ENCODE data around the gene PTPRQ. TPM values are rescaled to one million over a fixed set of nuclear protein-coding genes. Genes with fewer than 3 reads are reported as not detected.

Gene PTPRQ
- total RNA-seq, 1 donor from 2014 or later = 0.35 TPM

DNA sequence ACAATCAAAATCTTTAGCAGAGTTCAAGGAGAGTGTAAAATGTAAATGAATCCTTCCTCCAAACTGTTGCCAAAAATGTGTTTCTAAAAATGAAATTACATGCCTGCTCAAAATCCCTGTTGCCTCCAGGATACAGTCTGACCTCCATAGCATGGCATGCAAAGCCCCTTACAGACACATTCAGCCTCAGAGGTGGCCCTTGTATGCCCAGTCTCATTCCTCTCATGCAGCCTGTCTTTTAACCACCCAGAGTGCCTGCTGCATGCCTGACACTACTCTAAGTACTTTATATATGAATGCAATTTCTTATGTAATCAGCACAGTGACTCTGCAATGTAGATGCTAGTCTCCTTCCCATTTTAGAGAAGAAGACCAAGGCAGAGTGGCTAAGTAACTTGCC is 24.4 kb upstream of the PTPRQ start:
- Mint-ChIP-seq H3K27ac (ENCODE audit: unreplicated experiment) (peak overlapping the region; percentile 74), H3K9me3 (ENCODE audit: unreplicated experiment) (no peaks in the 10 kb centered on the region), H3K4me3 (ENCODE audit: unreplicated experiment) (no peak overlapping the region), H3K36me3 (ENCODE audit: unreplicated experiment) (no peaks in the 10 kb centered on the region), H3K27me3 (ENCODE audit: unreplicated experiment) (no peaks in the 10 kb centered on the region), H3K4me1 (ENCODE audit: unreplicated experiment) (peaks cover 39% of the 10 kb centered on the region)
- TF ChIP-seq CTCF (IDR thresholded peaks at IDR 0.05) = no peak
- DNase-seq (ENCODE audit: extremely low spot score, unreplicated experiment) = no peak

- Mint-ChIP-seq H3K27me3 (ENCODE audit: unreplicated experiment) (no peaks in the 10 kb centered on the region), H3K27ac (ENCODE audit: unreplicated experiment) (peak overlapping the region; percentile 74), H3K4me1 (ENCODE audit: unreplicated experiment) (peaks cover 39% of the 10 kb centered on the region), H3K4me3 (ENCODE audit: unreplicated experiment) (no peak overlapping the region), H3K36me3 (ENCODE audit: unreplicated experiment) (no peaks in the 10 kb centered on the region), H3K9me3 (ENCODE audit: unreplicated experiment) (no peaks in the 10 kb centered on the region)
- no peak for DNase-seq (ENCODE audit: extremely low spot score, unreplicated experiment)
- TF ChIP-seq CTCF (IDR thresholded peaks at IDR 0.05) = no peak
Measured at GRCh38 chr12:80420075-80420474, 24.0 kb upstream of the PTPRQ start.

- no peak for TF ChIP-seq CTCF (IDR thresholded peaks at IDR 0.05)
- Mint-ChIP-seq H3K4me1 (ENCODE audit: unreplicated experiment) (peaks cover 32% of the 10 kb centered on the region), H3K27me3 (ENCODE audit: unreplicated experiment) (no peaks in the 10 kb centered on the region), H3K9me3 (ENCODE audit: unreplicated experiment) (no peaks in the 10 kb centered on the region), H3K27ac (ENCODE audit: unreplicated experiment) (no peak overlapping the region), H3K4me3 (ENCODE audit: unreplicated experiment) (no peak overlapping the region), H3K36me3 (ENCODE audit: unreplicated experiment) (no peaks in the 10 kb centered on the region)
- no peak for DNase-seq (ENCODE audit: extremely low spot score, unreplicated experiment)
Measured at GRCh38 chr12:80422550-80422949, 21.5 kb upstream of the PTPRQ start.

- TF ChIP-seq CTCF (IDR thresholded peaks at IDR 0.05) = no peak
- Mint-ChIP-seq H3K9me3 (ENCODE audit: unreplicated experiment) (no peaks in the 10 kb centered on the region), H3K27ac (ENCODE audit: unreplicated experiment) (no peak overlapping the region), H3K36me3 (ENCODE audit: unreplicated experiment) (no peaks in the 10 kb centered on the region), H3K27me3 (ENCODE audit: unreplicated experiment) (no peaks in the 10 kb centered on the region), H3K4me3 (ENCODE audit: unreplicated experiment) (no peak overlapping the region), H3K4me1 (ENCODE audit: unreplicated experiment) (peaks cover 7% of the 10 kb centered on the region)
- no peak for DNase-seq (ENCODE audit: extremely low spot score, unreplicated experiment)
Measured at GRCh38 chr12:80432061-80432460, 12.0 kb upstream of the PTPRQ start.

DNA sequence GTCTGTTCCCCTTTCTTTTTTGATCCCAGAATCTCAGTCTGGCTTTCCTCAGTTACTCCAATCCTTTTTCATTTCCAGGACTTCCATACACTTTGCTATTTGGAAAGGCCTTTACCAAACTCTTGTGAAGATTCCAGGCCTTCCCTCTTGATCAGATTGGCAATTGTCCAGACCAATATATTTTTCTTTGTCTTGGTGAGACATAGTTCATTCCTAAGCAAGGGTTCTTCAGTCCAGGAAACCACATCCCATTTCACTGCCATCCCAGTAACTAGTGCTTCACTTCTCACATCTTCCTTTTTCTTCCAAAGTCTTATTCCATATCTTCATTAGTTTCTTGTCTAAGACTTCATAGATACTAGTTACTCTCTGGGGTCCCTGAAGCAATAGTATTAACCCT is 2.1 kb upstream of the PTPRQ start:
- Mint-ChIP-seq H3K27ac (ENCODE audit: unreplicated experiment) (peak overlapping the region; percentile 20), H3K4me1 (ENCODE audit: unreplicated experiment) (peaks cover 59% of the 10 kb centered on the region), H3K36me3 (ENCODE audit: unreplicated experiment) (peaks cover 3% of the 10 kb centered on the region), H3K27me3 (ENCODE audit: unreplicated experiment) (no peaks in the 10 kb centered on the region), H3K9me3 (ENCODE audit: unreplicated experiment) (no peaks in the 10 kb centered on the region), H3K4me3 (ENCODE audit: unreplicated experiment) (no peak overlapping the region)
- TF ChIP-seq CTCF (IDR thresholded peaks at IDR 0.05) = no peak
- DNase-seq (ENCODE audit: extremely low spot score, unreplicated experiment) = no peak
